ENCODE results near the gene ZNF680.

DNA sequence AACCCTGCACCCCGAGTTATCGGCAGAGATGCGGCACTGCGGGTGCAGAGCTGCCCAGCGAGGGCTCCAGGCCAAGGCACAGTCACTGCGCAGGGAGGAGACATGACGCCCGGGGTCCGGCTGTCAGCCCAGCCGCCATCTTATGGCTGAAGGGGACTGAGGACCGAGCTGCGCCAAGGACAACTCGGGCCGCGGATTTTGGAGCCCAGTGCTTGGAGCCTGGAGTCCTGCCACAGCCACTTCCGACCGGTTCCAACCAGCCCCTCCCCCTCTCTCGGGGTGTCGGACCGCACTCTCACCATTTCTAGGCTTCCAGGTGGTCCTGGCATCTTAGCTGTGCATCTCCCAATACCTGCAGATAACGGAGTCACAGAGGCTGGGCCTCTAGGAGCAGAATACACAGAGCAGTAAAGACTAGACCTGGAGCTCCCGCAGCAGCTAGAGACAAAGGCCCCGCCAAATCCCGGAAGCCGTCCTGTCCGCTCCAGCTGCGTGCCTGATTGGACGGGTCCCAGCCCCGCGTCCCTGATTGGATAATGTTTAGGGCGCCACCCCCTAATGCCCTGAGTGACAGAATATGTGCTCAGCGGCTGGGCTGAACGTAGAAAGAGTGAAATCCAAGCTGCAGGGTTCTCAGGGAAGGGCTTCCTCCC is at the start of gene ZNF680:
- TF ChIP-seq ZNF274 (IDR thresholded peaks at IDR 0.05; ENCODE audit: low read depth, low read length) (no peak), YY1 (IDR thresholded peaks at IDR 0.05; ENCODE audit: insufficient read depth, insufficient read length) (no peak), SUZ12 (IDR thresholded peaks at IDR 0.05; ENCODE audit: extremely low read depth, insufficient read depth, insufficient read length) (no peak)
